Duodenal mucosa (tissue), 2 donors: ENCODE results near the gene SCG2.

ENCODE experiments used
- H3K27ac ChIP-seq: one replicate; pipeline ENCODE4 v1.7.0; 2013; ENCODE audit warnings: low read depth, low read length
- H3K27me3 ChIP-seq, 2 donors: one replicate each; pipeline ENCODE4 v1.7.0; 2013; ENCODE audit warnings: low read length in 2 of 2, control low read depth in 1 of 2; ENCODE audit not compliant: insufficient read depth in 2 of 2, control insufficient read depth in 1 of 2
- H3K36me3 ChIP-seq, 2 donors: one replicate each; pipeline ENCODE4 v1.7.0; 2013; ENCODE audit warnings: low read length in 2 of 2, control low read depth in 1 of 2; ENCODE audit not compliant: insufficient read depth in 2 of 2, control insufficient read depth in 1 of 2
- H3K4me1 ChIP-seq, 2 donors: one replicate each; pipeline ENCODE4 v1.7.0; 2013; ENCODE audit warnings: low read length in 2 of 2, control low read depth in 1 of 2; ENCODE audit not compliant: insufficient read depth in 2 of 2, control insufficient read depth in 1 of 2
- H3K4me3 ChIP-seq, 2 donors: one replicate each; pipeline ENCODE4 v1.7.0; 2013; ENCODE audit warnings: low read length in 2 of 2, low read depth in 1 of 2
- H3K9ac ChIP-seq, 2 donors: one replicate each; pipeline ENCODE4 v1.7.0; 2013; ENCODE audit warnings: low read length in 2 of 2, low read depth in 1 of 2
- H3K9me3 ChIP-seq, 2 donors: one replicate each; pipeline ENCODE4 v1.7.0; 2013; ENCODE audit warnings: low read length in 2 of 2, control low read depth in 1 of 2; ENCODE audit not compliant: control insufficient read depth in 1 of 2

SCG2 gene

DNA sequence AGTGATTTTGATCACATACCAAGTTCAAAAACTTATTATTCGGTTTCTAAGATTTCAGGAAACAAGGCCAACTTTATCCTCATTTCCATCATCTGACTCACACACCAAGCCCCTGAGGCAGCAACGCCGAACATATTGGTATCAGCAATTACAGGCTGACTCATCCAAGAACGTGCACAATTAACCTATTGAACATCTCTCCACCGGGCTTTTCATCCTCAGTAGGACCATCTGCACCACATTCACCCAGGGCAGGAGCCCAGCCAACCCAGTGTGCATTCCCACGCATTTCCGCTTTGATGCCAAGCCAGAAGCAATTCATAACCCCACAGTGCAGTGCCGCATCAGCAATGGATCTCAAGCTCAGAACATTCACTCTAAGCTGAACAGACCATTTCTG lies 52.9 kb downstream of the SCG2 start:
- no peak overlapping the region for H3K9ac ChIP-seq
- no peaks in the 10 kb centered on the region for H3K4me1 ChIP-seq
- H3K9me3 ChIP-seq, result no peaks in the 10 kb centered on the region
- no peak overlapping the region for H3K4me3 ChIP-seq
- H3K36me3 ChIP-seq, result no peaks in the 10 kb centered on the region
- no peaks in the 10 kb centered on the region for H3K27me3 ChIP-seq
- no peak overlapping the region for H3K27ac ChIP-seq

DNA sequence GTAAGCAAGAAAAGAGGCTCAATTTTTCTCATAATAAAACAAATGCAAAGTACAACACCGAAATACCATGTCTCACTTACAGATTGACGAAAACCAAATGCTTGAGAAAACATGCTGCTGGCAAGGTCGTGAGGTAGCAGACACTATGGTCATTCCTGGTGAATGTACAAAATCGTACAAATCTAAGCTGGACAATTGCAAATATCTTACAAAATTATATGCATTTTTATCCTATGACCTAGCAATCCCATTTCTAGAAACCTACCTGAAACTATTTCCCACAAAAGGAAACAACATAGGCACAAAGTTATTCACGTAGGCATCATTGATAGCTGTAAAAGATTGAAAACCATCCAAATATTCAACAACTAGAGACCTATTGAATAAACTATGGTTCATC lies 54.0 kb downstream of the SCG2 start:
- no peaks in the 10 kb centered on the region for H3K9me3 ChIP-seq
- no peak overlapping the region for H3K27ac ChIP-seq
- no peaks in the 10 kb centered on the region for H3K4me1 ChIP-seq
- no peak overlapping the region for H3K9ac ChIP-seq
- H3K4me3 ChIP-seq, result no peak overlapping the region
- no peaks in the 10 kb centered on the region for H3K36me3 ChIP-seq
- H3K27me3 ChIP-seq, result no peaks in the 10 kb centered on the region
